ENCODE data around the gene AGAP1. TPM values are rescaled to one million over a fixed set of nuclear protein-coding genes. Genes with fewer than 3 reads are reported as not detected.

AGAP1 gene
- total and polyA plus RNA-seq, 2 donors (not counting 3 experiments of a cell fraction or from before 2014, with no cell fraction given), result 10.2 to 20.9 TPM

GRCh38 chr2:235583925-235584637 lies 90.2 kb downstream of the AGAP1 start:
- intact Hi-C loops (cut with micrococcal nuclease), result no loop called here
- no peak overlapping the region for H3K9ac ChIP-seq (replicated peaks; ENCODE audit: extremely low read depth, insufficient read depth, low read length)
- TF ChIP-seq POLR2A (IDR thresholded peaks at IDR 0.05; ENCODE audit: low read depth, low read length) (no peak), MYC (IDR thresholded peaks at IDR 0.05; ENCODE audit: low read depth, low read length) (no peak), JUN (IDR thresholded peaks at IDR 0.05; ENCODE audit: borderline replicate concordance, insufficient read depth, insufficient read length, low read depth) (no peak), EZH2 (IDR thresholded peaks at IDR 0.05; ENCODE audit: borderline replicate concordance, low read depth, low read length, severe bottlenecking) (no peak), MAX (IDR thresholded peaks at IDR 0.05; ENCODE audit: insufficient read depth, insufficient read length) (no peak)
- CTCF ChIA-PET, result interaction anchor here (1.2 to 1.3 kb wide), 3 partner anchors 9 to 11 kb away, joined by 3 to 8 read pairs (median 4); no protein-coding TSS in a partner anchor
- no peak overlapping the region for H3K4me3 ChIP-seq (replicated peaks in 1 of 3; ENCODE audit: insufficient read depth in 1 of 3, low read depth in 1 of 3, low read length in 3 of 3)
- H3K27ac ChIP-seq (ENCODE audit: insufficient read depth, low read depth, low read length), result no peak overlapping the region
- no peaks in the 10 kb centered on the region for H3K4me1 ChIP-seq (ENCODE audit: control insufficient read depth, extremely low read depth, insufficient read depth, low read length)
- no TSS peak for BruUV-seq (replicated peaks)
- dilution Hi-C loops (cut with MboI; ENCODE audit: extremely low pct_ligation_motif_present, low sequenced_read_pairs), result no loop called here
- no peaks in the 10 kb centered on the region for H4K20me1 ChIP-seq (replicated peaks; ENCODE audit: control insufficient read depth, extremely low read depth, insufficient read depth, low read length)
- no peaks in the 10 kb centered on the region for H3K9me3 ChIP-seq (replicated peaks; ENCODE audit: control insufficient read depth, insufficient read depth, low read length)
- DNase-seq (ENCODE audit: low read depth, low spot score), result no peak
- H3K4me2 ChIP-seq (ENCODE audit: insufficient read depth, low read length), result no peak overlapping the region
- H3K27me3 ChIP-seq (ENCODE audit: control insufficient read depth in 2 of 2, insufficient read depth in 2 of 2, low read length in 2 of 2), result no peaks in the 10 kb centered on the region
- H3K79me2 ChIP-seq (ENCODE audit: control insufficient read depth, insufficient read depth, low read length), result no peaks in the 10 kb centered on the region
- no peak overlapping the region for H2AFZ ChIP-seq (ENCODE audit: low read depth, low read length)
- H3K9me1 ChIP-seq (replicated peaks; ENCODE audit: control insufficient read depth, extremely low read depth, insufficient read depth, low read length), result no peaks in the 10 kb centered on the region
- no peak for FAIRE-seq
- POLR2A ChIA-PET, result no interaction called here
- H3K36me3 ChIP-seq (ENCODE audit: control insufficient read depth in 2 of 2, extremely low read depth in 1 of 2, insufficient read depth in 2 of 2, low read length in 2 of 2), result no peaks in the 10 kb centered on the region

DNA sequence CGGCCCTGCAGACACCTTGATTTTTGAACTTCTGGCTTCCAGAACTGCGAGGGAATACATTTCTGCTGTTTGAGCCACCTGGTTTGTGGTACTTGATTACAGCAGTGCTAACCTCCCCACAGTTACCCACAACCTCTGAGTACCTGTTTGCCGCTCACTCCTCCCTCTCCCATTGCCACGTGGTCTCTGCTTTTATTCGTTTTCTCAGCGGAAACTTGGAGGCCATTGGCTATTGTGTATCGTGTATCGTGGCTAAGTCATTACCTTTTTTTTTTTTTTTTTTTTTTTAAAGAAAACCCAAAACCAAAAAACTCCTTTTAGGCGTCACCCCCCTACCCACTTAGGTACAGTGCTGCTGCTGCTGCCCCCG lies 90.8 kb downstream of the AGAP1 start:
- H3K79me2 ChIP-seq (ENCODE audit: control insufficient read depth, insufficient read depth, low read length), result no peaks in the 10 kb centered on the region
- H3K4me1 ChIP-seq (ENCODE audit: control insufficient read depth, extremely low read depth, insufficient read depth, low read length), result no peaks in the 10 kb centered on the region
- H3K4me2 ChIP-seq (ENCODE audit: insufficient read depth, low read length), result no peak overlapping the region
- no peak for DNase-seq (ENCODE audit: low read depth, low spot score)
- H3K36me3 ChIP-seq (ENCODE audit: control insufficient read depth in 2 of 2, extremely low read depth in 1 of 2, insufficient read depth in 2 of 2, low read length in 2 of 2), result no peaks in the 10 kb centered on the region
- no peaks in the 10 kb centered on the region for H3K9me3 ChIP-seq (replicated peaks; ENCODE audit: control insufficient read depth, insufficient read depth, low read length)
- TF ChIP-seq EZH2 (IDR thresholded peaks at IDR 0.05; ENCODE audit: borderline replicate concordance, low read depth, low read length, severe bottlenecking) (no peak), GATA2 (IDR thresholded peaks at IDR 0.05; ENCODE audit: insufficient read depth, insufficient read length, low read depth, low read length) (no peak), FOS (IDR thresholded peaks at IDR 0.05; ENCODE audit: borderline replicate concordance, insufficient read depth, low read length) (no peak), JUN (IDR thresholded peaks at IDR 0.05; ENCODE audit: borderline replicate concordance, insufficient read depth, insufficient read length, low read depth) (no peak), POLR2A (IDR thresholded peaks at IDR 0.05; ENCODE audit: low read depth, low read length) (no peak)
- TF ChIP-seq, protein P1, sequence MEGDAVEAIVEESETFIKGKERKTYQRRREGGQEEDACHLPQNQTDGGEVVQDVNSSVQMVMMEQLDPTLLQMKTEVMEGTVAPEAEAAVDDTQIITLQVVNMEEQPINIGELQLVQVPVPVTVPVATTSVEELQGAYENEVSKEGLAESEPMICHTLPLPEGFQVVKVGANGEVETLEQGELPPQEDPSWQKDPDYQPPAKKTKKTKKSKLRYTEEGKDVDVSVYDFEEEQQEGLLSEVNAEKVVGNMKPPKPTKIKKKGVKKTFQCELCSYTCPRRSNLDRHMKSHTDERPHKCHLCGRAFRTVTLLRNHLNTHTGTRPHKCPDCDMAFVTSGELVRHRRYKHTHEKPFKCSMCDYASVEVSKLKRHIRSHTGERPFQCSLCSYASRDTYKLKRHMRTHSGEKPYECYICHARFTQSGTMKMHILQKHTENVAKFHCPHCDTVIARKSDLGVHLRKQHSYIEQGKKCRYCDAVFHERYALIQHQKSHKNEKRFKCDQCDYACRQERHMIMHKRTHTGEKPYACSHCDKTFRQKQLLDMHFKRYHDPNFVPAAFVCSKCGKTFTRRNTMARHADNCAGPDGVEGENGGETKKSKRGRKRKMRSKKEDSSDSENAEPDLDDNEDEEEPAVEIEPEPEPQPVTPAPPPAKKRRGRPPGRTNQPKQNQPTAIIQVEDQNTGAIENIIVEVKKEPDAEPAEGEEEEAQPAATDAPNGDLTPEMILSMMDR (IDR thresholded peaks at IDR 0.05; ENCODE audit: extremely low read depth in 1 of 2, insufficient read depth in 1 of 2, low read depth in 1 of 2, low read length in 2 of 2), result no peak
- no TSS peak for BruUV-seq (replicated peaks)
- no peak overlapping the region for H3K4me3 ChIP-seq (replicated peaks in 1 of 3; ENCODE audit: insufficient read depth in 1 of 3, low read depth in 1 of 3, low read length in 3 of 3)
- no peak overlapping the region for H3K9ac ChIP-seq (replicated peaks; ENCODE audit: extremely low read depth, insufficient read depth, low read length)
- no peak overlapping the region for H2AFZ ChIP-seq (ENCODE audit: low read depth, low read length)
- FAIRE-seq, result no peak
- no peaks in the 10 kb centered on the region for H4K20me1 ChIP-seq (replicated peaks; ENCODE audit: control insufficient read depth, extremely low read depth, insufficient read depth, low read length)
- H3K27ac ChIP-seq (ENCODE audit: insufficient read depth, low read depth, low read length), result no peak overlapping the region
- no peaks in the 10 kb centered on the region for H3K9me1 ChIP-seq (replicated peaks; ENCODE audit: control insufficient read depth, extremely low read depth, insufficient read depth, low read length)
- dilution Hi-C loops (cut with MboI; ENCODE audit: extremely low pct_ligation_motif_present, low sequenced_read_pairs), result no loop called here
- POLR2A ChIA-PET, result no interaction called here
- CTCF ChIA-PET, result interaction anchor here (1.3 kb wide), 2 partner anchors 9 to 11 kb away, joined by 4 to 8 read pairs; no protein-coding TSS in a partner anchor
- intact Hi-C loops (cut with micrococcal nuclease), result no loop called here
- no peaks in the 10 kb centered on the region for H3K27me3 ChIP-seq (ENCODE audit: control insufficient read depth in 2 of 2, insufficient read depth in 2 of 2, low read length in 2 of 2)

All from endothelial cell of umbilical vein (primary cell).